ENCODE measurements around the gene USHBP1.

The USHBP1 gene

GRCh38 chr19:17240062-17240752 lies 24.3 kb downstream of the USHBP1 start:
- DNase-seq (ENCODE audit: low read depth in 2 of 2): no peak

- no peak for DNase-seq (ENCODE audit: low read depth in 2 of 2)
These were observed 26.5 kb downstream of the USHBP1 start for GRCh38 chr19:17237747-17238706.

- no peak for DNase-seq (ENCODE audit: low read depth in 2 of 2)
These were observed 27.6 kb downstream of the USHBP1 start for GRCh38 chr19:17236811-17237543.

DNA sequence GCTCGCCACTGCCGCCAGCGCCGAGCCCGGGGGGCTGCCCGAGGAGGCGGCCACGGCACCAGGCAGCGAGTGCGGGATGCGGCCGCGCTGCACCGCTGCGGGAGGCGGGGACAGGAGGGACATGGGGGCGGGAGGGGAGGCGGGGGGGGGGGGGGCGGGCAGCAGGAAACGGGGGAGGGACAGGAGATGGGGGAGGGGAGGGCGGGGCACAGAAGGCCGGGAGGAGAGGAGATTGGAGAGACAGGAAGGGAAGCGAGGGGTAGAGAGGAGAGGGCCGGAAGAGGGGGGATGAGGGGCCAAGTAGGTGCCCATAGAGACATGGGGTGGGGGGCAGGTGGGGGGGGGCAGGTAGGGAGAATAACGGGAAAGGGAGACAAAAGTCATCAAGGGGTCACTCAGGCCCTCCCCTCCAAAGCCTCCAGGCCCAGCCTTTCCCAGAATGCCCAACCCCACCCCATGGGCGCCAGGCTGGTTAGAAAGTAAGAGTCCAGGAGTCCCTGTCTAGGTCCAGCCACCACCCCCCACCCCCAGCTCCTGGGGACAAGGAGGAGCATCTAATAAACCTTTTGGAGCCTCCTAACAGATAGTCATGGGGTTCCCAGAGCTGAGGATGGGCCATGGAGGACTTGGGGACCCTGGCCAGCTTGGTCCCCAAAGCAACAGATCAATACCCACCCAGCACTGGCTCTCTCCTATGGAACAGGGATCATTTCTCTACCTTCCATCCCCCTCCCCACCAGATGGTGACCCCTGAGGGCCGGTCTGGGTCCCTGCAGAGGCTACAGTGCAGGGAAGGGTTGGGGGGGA lies 28.4 kb downstream of the USHBP1 start:
- no peak for DNase-seq (ENCODE audit: low read depth in 2 of 2)

DNA sequence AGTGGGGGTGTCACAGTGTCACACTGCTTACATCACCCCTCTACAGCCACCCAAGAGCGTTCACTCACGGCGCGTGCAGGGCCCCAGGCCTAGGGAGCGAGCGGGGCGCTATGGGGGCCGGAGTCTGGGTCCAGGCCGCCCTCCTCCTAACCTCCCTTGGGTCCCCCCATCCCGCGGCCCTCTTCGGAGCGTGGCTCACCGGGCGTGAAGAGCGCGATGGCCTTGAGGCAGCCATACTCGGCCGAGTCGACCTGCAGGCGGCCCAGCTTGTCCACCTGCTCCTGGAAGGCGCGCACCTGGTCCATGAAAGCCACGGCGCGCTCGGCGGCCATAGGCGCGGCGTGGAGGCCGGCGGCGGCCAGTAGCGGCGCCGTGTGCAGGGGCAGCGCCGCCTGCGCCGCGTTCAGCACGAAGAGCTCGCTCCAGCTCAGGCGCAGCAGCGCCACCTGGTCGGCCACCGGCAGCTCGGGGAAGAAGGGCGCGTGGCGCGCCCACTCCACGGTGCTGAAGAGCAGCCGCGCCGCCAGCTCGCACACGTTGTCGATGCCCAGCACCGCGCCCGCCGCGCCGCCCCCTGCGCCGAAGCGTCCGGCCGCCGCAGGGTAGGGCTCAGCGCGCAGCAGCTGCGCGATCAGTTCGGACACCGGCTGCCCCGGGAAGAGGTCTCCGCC lies 29.1 kb downstream of the USHBP1 start:
- DNase-seq (ENCODE audit: low read depth in 2 of 2): no peak

GRCh38 chr19:17234911-17235299 lies 29.6 kb downstream of the USHBP1 start:
- DNase-seq (ENCODE audit: low read depth in 2 of 2): no peak

DNA sequence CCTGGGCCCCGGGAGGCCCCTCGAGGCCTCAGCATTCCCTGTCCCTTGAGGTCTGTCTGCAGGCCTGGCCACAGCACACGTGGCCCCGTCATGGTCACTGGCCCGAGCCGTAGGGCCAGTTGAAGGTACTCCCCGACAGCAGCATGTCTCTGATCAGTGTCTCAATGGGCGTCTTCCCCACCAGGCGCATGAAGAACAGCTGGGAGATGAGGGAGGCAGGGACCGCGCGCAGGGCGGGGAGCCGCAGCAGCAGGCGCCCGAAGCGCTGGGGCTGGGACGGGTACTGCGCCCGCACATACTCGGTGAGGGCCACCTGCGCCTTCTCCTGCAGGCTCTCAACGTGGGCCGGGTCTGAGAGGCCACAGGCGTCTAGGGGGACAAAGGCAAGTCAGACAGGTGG lies 32.3 kb downstream of the USHBP1 start:
- no peak for DNase-seq (ENCODE audit: low read depth in 2 of 2)

DNA sequence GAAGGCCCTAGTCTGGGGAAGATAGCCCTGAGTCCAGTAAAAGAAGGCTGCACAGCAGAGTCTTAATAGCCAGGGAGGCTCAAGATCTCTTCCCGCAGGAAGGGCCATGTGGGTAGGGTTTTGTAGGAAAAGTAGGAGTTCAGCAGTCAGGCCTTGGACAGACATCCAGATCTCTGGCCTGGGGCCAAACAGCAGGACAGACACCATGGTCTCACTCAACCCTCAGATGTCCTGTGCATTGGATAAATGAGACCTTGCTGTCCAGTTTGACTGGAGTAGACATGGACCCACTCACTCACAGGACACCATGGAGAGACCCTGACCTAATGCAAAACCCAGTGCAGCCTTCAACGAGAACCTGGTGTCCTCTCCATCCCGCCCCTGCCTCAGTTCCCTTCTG lies 34.7 kb downstream of the USHBP1 start:
- DNase-seq (ENCODE audit: low read depth in 2 of 2): no peak

GRCh38 chr19:17227798-17228367 lies 36.7 kb downstream of the USHBP1 start:
- no peak for DNase-seq (ENCODE audit: low read depth in 2 of 2)

- DNase-seq (ENCODE audit: low read depth in 2 of 2): peak; percentile 90 to 91
These were observed 38.3 kb downstream of the USHBP1 start, which contains the start of gene OCEL1 for GRCh38 chr19:17226002-17226933. Gene OCEL1, plus strand, starts transcription at chr19:17226226. Its CDS starts 22 bp downstream, at chr19:17226248.

- no peak for DNase-seq (ENCODE audit: low read depth in 2 of 2)
These were observed 39.5 kb downstream of the USHBP1 start for GRCh38 chr19:17225053-17225452.

DNA sequence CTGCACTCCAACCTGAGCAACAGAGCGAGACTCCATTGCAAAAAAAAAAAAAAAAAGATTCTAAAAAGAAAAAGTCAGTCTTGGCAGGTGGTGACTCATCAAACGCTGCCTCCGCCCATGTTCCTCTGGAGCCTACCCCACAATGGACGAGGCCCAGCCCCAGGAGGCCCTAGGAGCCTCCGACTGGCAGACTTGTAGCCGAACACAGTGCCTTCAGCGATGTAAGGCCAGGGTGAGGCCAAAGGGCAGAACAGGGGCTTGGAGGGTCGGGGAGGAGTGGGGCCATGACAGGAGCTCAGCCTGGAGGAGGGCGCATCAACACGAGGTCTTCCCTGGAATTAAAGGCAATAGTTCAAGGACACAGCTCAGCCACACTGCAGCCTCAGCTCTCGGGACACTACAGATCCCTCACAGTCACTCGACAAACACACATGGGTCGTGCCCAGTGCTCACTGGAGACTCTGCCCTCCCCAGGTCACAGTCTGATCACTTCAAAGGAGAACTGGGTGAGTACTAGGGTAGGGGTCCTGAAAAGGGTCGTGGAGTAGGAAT lies 44.3 kb downstream of the USHBP1 start:
- DNase-seq (ENCODE audit: low read depth in 2 of 2): peak; percentile 25 to 29

- DNase-seq (ENCODE audit: low read depth in 2 of 2): no peak
These were observed 45.3 kb downstream of the USHBP1 start for GRCh38 chr19:17219286-17219685.

DNA sequence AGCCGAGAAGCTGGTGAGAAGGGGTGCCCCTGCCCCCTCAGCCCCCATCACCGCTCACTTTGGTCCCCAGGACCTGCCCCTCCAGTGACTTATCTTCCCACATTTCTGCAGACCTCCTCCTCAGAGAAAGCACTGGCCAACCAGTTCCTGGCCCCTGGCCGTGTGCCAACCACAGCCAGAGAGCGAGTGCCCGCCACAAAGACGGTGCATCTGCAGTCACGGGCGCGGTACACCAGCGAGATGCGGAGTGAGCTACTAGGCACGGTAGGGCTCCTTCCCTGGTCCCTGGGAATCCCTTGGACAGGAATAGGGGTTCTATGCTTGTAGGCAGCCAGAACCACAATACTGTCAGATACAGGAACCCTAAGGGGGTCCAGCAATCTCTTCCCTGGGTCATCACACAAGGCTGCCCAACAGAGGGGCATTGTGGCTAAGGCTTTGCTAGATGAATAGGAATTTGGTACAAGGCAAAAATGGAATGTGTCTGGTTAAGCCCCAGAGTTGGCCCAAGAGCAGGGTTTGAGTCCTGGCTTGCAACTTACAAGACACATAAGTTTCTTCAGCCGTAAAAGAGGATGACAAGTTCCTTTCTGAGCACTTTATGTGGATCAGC lies 48.4 kb downstream of the USHBP1 start:
- DNase-seq (ENCODE audit: low read depth in 2 of 2): no peak

- DNase-seq (ENCODE audit: low read depth in 2 of 2): peak; percentile 72 to 79
These were observed 49.2 kb downstream of the USHBP1 start, which contains the start of gene USE1 for GRCh38 chr19:17215127-17215971. Gene USE1, plus strand, starts transcription at chr19:17215357. Its CDS starts 49 bp downstream, at chr19:17215406.

GRCh38 chr19:17214508-17215126 lies 49.9 kb downstream of the USHBP1 start:
- DNase-seq (ENCODE audit: low read depth in 2 of 2): no peak

GRCh38 chr19:17213334-17213733 lies 51.2 kb downstream of the USHBP1 start:
- DNase-seq (ENCODE audit: low read depth in 2 of 2): no peak

Data from fibroblast of skin of left quadriceps (primary cell).